Liver (tissue), 9 donors: ENCODE measurements around the gene GAS7. TPM values are rescaled to one million over a fixed set of nuclear protein-coding genes. Genes with fewer than 3 reads are reported as not detected.

Source experiments
- DNase-seq: peaks from one replicate; pipeline ENCODE4 v3.0.0-alpha.2; 2017; ENCODE audit warnings: low spot score
- H3K27ac ChIP-seq, 2 donors: one replicate each; pipeline ENCODE4 v1.7.0; 2013; ENCODE audit warnings: inconsistent platforms in 2 of 2, low read length in 2 of 2, control low read depth in 1 of 2, low read depth in 1 of 2, mild to moderate bottlenecking in 1 of 2
- H3K27me3 ChIP-seq, 4 donors: one replicate each; pipeline versions ENCODE4 v1.6.1 to v1.7.0; 2013; ENCODE audit warnings: low read length in 3 of 4, inconsistent platforms in 1 of 4, mild to moderate bottlenecking in 1 of 4, moderate library complexity in 1 of 4; ENCODE audit not compliant: control insufficient read depth in 4 of 4, insufficient read depth in 4 of 4
- H3K36me3 ChIP-seq, 4 donors: one replicate each; pipeline versions ENCODE4 v1.6.1 to v1.7.0; 2013; ENCODE audit warnings: low read length in 3 of 4, mild to moderate bottlenecking in 3 of 4, low read depth in 1 of 4, moderate library complexity in 1 of 4; ENCODE audit not compliant: control insufficient read depth in 4 of 4, insufficient read depth in 3 of 4
- H3K4me1 ChIP-seq, 4 donors: one replicate each; pipeline versions ENCODE4 v1.6.1 to v1.7.0; 2013; ENCODE audit warnings: low read length in 3 of 4, mild to moderate bottlenecking in 3 of 4, moderate library complexity in 1 of 4; ENCODE audit not compliant: control insufficient read depth in 4 of 4, insufficient read depth in 4 of 4
- H3K4me3 ChIP-seq, 3 donors: one replicate each; pipeline versions ENCODE4 v1.6.1 to v1.7.0; 2013; ENCODE audit warnings: low read length in 3 of 3, control low read depth in 1 of 3, low read depth in 1 of 3, mild to moderate bottlenecking in 1 of 3
- H3K9ac ChIP-seq, 2 donors: one replicate each; pipeline ENCODE4 v1.7.0; 2013; ENCODE audit warnings: low read length in 2 of 2, mild to moderate bottlenecking in 2 of 2, moderate library complexity in 2 of 2, control low read depth in 1 of 2, low read depth in 1 of 2
- H3K9me3 ChIP-seq, 4 donors: one replicate each; pipeline versions ENCODE4 v1.6.1 to v1.7.0; 2013; ENCODE audit warnings: low read length in 3 of 4; ENCODE audit not compliant: control insufficient read depth in 4 of 4
- EGR1 ChIP-seq, 2 donors: IDR thresholded peaks; 2 replicates each; pipeline ENCODE4 v1.6.1; 2016 to 2018; ENCODE audit warnings: antibody characterized with exemption in 2 of 2, low read depth in 2 of 2
- FOXA2 ChIP-seq: IDR thresholded peaks from 2 replicates; pipeline ENCODE4 v1.6.1; 2016; ENCODE audit warnings: antibody characterized with exemption
- GABPA ChIP-seq, 2 donors: IDR thresholded peaks in 1 of 2; conservative IDR thresholded peaks in 1 of 2; 2 replicates each; pipeline ENCODE4 v1.6.1; 2016; ENCODE audit warnings: antibody characterized with exemption in 2 of 2, mild to moderate bottlenecking in 1 of 2, moderate library complexity in 1 of 2
- MAX ChIP-seq: IDR thresholded peaks from 2 replicates; pipeline ENCODE4 v1.6.1; 2016; ENCODE audit warnings: antibody characterized with exemption
- NR2F2 ChIP-seq: IDR thresholded peaks from 2 replicates; pipeline ENCODE4 v1.6.1; 2016; ENCODE audit warnings: antibody characterized with exemption
- SP1 ChIP-seq: IDR thresholded peaks from 2 replicates; pipeline ENCODE4 v1.6.1; 2018; ENCODE audit warnings: antibody characterized with exemption, mild to moderate bottlenecking
- TAF1 ChIP-seq: conservative IDR thresholded peaks from 2 replicates; pipeline ENCODE4 v1.6.1; 2016; ENCODE audit warnings: antibody characterized with exemption, mild to moderate bottlenecking
- YY1 ChIP-seq: IDR thresholded peaks from 2 replicates; pipeline ENCODE4 v1.6.1; 2016; ENCODE audit warnings: antibody characterized with exemption, mild to moderate bottlenecking
- WGBS: extraction: QIAGEN DNeasy Blood & Tissue Kit; methylation state at CpG from one replicate; pipeline ENCODE4 v1.1.7; 2013; 5-methylcytosine and 5-hydroxymethylcytosine counted together
- polyA plus RNA-seq, 2 donors: library from polyadenylated mRNA; stranded (reverse) in 1 of 2; unstranded in 1 of 2; fragments of 200-250 nt in 1 of 2; fragments of >200 nt in 1 of 2; fragmentation: Nextera tagmentation in 1 of 2; extraction: Ambion mirVana in 1 of 2; gene quantifications; one replicate each; pipeline versions ENCODE4 v1.2.1 to v1.2.3, GENCODE V29; 2013 to 2015
- total RNA-seq, 2 donors: library from RNA; depleted of rRNA; stranded (reverse); fragments of >200 nt; gene quantifications; one replicate each; pipeline ENCODE4 v1.2.3, GENCODE V29; 2014
- TF ChIP-seq, protein P1 (sequence below): IDR thresholded peaks from 2 replicates; pipeline ENCODE4 v1.6.1; 2016; ENCODE audit warnings: antibody characterized with exemption
- TF ChIP-seq, protein P2 (sequence below): IDR thresholded peaks from 2 replicates; pipeline ENCODE4 v1.6.1; 2016; ENCODE audit warnings: antibody characterized with exemption, mild to moderate bottlenecking
- TF ChIP-seq, protein P3 (sequence below): IDR thresholded peaks from 2 replicates; pipeline ENCODE4 v1.6.1; 2016; ENCODE audit warnings: antibody characterized with exemption
- donor health status: healthy.
- donor health status: healthy.
- donor health status: healthy.
- donor health status: healthy.
- donor health status: healthy.

GAS7 gene
- total and polyA plus RNA-seq, 4 donors = 0.79 to 6.1 (median 2.5) TPM

- Histone ChIP-seq H3K9ac (no peak overlapping the region), H3K4me1 (no peaks in the 10 kb centered on the region), H3K36me3 (no peaks in the 10 kb centered on the region), H3K27ac (no peak overlapping the region), H3K4me3 (no peak overlapping the region), H3K27me3 (no peaks in the 10 kb centered on the region), H3K9me3 (no peaks in the 10 kb centered on the region)
- no peak for DNase-seq
- WGBS = 76% methylated on average over 17 of the region's 17 CpGs
- TF ChIP-seq, protein P1, sequence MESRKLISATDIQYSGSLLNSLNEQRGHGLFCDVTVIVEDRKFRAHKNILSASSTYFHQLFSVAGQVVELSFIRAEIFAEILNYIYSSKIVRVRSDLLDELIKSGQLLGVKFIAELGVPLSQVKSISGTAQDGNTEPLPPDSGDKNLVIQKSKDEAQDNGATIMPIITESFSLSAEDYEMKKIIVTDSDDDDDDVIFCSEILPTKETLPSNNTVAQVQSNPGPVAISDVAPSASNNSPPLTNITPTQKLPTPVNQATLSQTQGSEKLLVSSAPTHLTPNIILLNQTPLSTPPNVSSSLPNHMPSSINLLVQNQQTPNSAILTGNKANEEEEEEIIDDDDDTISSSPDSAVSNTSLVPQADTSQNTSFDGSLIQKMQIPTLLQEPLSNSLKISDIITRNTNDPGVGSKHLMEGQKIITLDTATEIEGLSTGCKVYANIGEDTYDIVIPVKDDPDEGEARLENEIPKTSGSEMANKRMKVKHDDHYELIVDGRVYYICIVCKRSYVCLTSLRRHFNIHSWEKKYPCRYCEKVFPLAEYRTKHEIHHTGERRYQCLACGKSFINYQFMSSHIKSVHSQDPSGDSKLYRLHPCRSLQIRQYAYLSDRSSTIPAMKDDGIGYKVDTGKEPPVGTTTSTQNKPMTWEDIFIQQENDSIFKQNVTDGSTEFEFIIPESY = no peak
- TF ChIP-seq NR2F2 = no peak
- TF ChIP-seq TAF1 = no peak
- no peak for TF ChIP-seq MAX
- TF ChIP-seq, protein P2, sequence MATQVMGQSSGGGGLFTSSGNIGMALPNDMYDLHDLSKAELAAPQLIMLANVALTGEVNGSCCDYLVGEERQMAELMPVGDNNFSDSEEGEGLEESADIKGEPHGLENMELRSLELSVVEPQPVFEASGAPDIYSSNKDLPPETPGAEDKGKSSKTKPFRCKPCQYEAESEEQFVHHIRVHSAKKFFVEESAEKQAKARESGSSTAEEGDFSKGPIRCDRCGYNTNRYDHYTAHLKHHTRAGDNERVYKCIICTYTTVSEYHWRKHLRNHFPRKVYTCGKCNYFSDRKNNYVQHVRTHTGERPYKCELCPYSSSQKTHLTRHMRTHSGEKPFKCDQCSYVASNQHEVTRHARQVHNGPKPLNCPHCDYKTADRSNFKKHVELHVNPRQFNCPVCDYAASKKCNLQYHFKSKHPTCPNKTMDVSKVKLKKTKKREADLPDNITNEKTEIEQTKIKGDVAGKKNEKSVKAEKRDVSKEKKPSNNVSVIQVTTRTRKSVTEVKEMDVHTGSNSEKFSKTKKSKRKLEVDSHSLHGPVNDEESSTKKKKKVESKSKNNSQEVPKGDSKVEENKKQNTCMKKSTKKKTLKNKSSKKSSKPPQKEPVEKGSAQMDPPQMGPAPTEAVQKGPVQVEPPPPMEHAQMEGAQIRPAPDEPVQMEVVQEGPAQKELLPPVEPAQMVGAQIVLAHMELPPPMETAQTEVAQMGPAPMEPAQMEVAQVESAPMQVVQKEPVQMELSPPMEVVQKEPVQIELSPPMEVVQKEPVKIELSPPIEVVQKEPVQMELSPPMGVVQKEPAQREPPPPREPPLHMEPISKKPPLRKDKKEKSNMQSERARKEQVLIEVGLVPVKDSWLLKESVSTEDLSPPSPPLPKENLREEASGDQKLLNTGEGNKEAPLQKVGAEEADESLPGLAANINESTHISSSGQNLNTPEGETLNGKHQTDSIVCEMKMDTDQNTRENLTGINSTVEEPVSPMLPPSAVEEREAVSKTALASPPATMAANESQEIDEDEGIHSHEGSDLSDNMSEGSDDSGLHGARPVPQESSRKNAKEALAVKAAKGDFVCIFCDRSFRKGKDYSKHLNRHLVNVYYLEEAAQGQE = no peak
- no peak for TF ChIP-seq YY1
- no peak for TF ChIP-seq FOXA2
- TF ChIP-seq, protein P3, sequence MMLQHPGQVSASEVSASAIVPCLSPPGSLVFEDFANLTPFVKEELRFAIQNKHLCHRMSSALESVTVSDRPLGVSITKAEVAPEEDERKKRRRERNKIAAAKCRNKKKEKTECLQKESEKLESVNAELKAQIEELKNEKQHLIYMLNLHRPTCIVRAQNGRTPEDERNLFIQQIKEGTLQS = no peak
- no peak for TF ChIP-seq EGR1 (IDR thresholded peaks at IDR 0.05; ENCODE audit: low read depth in 2 of 2)
Observed at GRCh38 chr17:10045871-10046658, 152.3 kb downstream of the GAS7 start.

- H3K4me3 ChIP-seq = no peak overlapping the region
- DNase-seq = no peak
- H3K36me3 ChIP-seq = no peaks in the 10 kb centered on the region
- WGBS = 86% methylated on average over 9 of the region's 9 CpGs
- H3K27ac ChIP-seq = no peak overlapping the region
- TF ChIP-seq SP1 = no peak
- no peak for TF ChIP-seq GABPA (IDR thresholded peaks at IDR 0.05 in 1 of 2, conservative IDR thresholded peaks at IDR 0.05 in 1 of 2)
- no peak overlapping the region for H3K9ac ChIP-seq
- H3K9me3 ChIP-seq = peaks cover 0 to 2% (median 0%) of the 10 kb centered on the region in 4 donors
- H3K4me1 ChIP-seq = no peaks in the 10 kb centered on the region
- peaks cover 0 to 5% (median 0%) of the 10 kb centered on the region in 4 donors for H3K27me3 ChIP-seq
Observed at GRCh38 chr17:10042589-10043244, 155.7 kb downstream of the GAS7 start.
